ENCODE results near the gene FAM193A. TPM values are rescaled to one million over a fixed set of nuclear protein-coding genes. Genes with fewer than 3 reads are reported as not detected.
A peak's percentile ranks its signal among the peaks of the same experiment; 100 is the strongest.
"Not testable (repeated sequence)": the region's sequence is repeated elsewhere in the genome, so short reads cannot be mapped to it uniquely, and the experiment has no call there.

Gene FAM193A
- total RNA-seq, 1 donor from 2014 or later = 36.2 TPM

DNA sequence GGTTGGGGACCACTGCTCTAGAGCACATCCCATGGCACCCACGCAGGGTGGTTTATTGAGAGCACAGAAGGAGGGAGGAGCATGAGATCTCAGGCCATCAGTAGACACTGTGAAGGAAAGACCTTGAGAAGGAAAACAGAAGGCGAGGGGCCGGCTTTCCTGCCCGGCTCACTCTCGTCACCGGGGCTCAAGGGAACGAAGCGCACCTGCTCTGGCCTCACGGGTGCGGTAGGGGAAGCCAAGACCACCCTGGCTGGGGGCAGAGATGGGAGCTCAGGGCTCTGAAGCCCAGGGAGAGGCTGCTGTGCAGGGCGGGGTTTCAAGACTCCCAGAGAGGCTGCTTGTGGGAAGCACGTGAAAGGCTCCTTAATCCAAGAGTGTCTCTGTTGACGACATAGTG, 113.8 kb downstream of the FAM193A start:
- DNase-seq (ENCODE audit: low spot score) = peak; percentile 8

DNA sequence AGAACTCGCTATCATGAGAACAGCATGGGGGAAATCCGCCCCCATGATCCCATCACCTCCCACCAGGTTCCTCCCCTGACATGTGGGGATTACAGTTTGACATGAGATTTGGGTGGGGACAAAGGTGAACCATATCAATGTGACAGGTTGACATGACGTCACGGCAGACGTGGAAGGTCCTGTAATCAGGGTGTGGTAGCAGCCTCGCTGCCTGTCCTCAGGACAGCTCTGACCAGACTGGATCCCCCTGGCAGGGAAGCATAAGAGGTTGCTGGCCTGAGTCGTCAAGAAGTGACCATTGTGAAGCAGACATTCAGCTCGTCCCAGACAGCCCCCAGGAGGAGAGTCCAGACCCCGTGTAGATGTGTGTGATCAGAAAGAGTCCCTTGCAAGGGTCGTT, 115.1 kb downstream of the FAM193A start:
- peak; percentile 34 for DNase-seq (ENCODE audit: low spot score)

DNA sequence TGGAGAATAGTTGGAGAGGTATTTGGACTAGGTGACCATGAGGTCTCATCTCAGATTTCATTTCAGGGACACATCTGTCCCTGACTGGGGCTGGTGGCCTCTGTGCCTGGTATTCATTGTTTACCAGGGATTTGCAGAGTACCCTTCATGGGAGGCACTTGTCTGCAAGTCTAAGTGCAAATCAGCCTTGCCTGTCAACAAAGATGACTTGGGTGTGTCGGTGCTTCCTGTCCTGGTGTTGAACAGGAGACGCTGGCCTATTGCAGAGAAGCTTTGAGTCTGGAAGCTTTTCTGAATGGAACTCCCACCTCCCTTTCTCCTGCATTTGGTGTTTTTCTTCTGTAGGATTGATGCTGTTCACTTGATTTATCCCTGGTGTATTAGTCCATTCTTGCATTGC, 115.6 kb downstream of the FAM193A start:
- peak; percentile 18 for DNase-seq (ENCODE audit: low spot score)

DNA sequence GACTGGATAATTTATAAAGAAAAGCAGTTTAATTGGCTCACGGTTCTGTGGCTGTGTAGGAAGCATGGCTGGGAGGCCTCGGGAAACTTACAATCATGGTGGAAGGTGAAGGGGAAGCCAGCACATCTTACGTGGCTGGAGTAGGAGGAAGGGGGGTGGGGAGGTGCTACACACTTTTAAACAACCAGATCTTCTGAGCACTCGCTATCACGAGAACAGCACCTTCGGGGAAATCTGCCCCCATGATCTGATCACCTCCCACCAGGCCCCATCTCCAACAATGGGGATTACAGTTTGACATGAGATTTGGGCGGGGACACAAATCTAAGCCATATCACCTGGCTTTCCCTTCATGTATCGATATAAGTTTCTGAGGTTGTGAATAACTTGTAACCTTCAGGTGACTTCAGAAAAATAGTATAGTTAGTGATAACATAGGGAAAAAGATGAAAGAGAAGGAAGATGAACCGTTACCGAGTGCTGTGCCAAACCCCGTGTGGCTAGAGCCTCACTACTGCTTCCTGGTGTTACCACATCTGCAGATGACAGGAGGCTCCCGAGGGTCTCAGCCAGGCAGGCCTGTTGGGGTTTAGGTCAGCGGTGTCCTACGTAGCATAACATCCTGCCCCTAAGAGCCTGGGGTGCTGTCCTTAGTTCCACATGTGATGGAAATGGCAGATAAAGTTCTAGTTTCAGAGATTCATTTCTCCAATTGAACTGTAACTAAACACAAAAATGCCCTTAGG, 116.1 kb downstream of the FAM193A start:
- DNase-seq (ENCODE audit: low spot score) = peak; percentile 22

DNA sequence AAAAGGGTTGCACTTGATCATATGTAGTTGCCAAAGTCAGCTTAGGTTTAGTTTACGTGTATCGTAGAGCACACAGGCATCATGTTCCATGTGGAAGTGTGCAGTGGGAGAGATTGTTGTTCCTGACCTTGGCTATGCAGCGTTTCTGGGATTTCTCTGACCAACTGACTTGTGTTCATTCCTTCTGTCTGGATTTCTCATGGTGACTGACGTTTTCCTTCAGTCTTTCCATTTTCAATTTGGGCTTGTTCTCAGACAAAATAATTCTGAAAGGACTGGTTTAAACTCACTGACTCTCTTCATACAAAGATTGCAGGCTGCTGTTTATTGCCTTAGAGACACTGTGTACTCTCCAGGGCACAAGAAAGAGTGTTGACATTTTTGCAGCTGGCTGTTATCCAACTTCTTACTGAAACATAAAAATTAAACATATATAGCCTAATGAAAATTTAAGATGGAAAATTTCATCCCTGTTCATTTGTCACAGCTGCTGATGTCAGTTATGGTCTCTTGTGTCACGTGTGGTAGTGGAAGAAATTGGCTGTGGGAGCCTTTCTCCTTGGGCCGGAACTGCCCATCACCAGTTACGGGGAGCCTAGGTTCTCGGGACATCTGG, 124.3 kb downstream of the FAM193A start:
- no peak for DNase-seq (ENCODE audit: low spot score)

DNA sequence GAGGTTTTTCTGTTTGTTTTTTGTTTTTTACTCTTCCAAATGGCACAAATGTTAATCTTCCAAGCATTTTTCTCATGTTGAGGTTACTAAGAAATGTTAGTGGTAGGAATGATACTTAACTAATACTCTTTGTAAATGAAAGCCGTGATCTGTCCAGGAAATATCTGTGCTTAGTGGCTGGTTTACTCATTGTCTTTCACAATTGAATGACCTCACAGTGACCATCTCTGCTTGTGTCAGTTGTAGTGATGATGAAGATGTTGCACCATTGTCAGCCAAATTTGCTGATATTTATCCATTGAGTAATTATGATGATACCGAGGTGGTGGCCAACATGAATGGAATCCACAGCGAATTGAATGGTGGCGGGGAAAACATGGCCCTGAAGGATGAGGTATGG, 126.2 kb downstream of the FAM193A start:
- DNase-seq (ENCODE audit: low spot score) = no peak

DNA sequence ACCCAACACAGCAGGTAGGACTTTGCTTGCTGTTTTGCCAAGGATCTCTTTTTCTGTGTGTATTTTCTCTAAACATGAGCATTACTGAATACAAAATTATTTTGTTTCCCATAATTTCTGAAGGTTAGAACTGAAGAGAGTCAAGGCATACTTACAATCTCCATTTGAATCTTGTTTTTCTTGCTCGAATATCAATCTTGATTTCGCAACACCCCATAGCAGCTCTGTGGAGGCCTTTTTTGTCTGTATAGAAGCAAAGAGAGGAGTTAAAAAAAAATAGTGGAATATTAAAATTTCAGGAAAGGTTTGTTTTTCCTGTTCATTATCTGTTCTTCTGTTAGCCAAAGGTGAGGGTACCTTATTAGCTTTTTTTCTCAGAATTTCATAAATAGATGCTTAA, 126.8 kb downstream of the FAM193A start:
- DNase-seq (ENCODE audit: low spot score) = no peak

DNA sequence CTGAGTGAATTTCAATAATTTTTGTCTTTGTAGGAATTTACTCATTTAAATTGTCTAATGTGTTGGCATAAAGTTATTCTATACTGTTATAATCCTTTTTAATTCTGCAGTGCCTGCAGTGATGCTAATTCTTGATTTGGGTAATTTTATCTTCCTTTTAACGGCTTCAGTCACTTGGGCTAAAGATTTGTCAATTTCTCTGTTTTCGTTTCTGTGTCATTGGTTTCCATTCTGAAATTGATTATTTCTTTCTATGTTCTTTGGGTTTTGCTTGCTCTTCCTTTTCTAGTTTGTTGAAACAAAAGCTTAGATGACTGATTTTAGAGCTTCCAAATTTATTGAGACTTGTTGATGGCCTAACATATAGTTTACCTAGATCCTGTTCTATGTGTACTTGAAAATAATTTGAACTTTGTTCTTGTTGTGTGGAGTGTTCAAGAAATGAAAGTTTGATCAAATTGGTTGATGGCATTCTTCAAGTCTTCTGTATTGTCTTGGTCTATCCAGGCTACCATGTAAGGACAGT, 130.3 kb downstream of the FAM193A start:
- no peak for DNase-seq (ENCODE audit: low spot score)

DNA sequence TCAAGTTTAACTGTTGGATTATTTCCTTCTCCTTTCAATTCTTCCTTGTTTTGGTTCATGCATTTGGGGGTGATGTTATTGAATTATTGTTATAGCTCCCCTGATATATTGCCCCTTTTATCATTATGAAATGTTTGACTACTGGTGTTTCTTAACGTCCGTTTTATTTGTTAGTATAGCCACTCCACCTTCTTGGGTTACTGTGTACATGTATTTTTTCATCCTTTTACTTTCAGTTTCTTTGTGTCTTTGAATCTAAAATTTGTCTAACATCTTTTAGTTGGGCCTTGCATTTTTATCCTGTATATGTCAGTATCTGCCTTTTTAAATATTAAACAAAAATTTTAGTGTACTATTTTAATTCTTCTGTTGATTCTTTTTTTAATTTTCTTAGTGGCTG, 131.0 kb downstream of the FAM193A start:
- no peak for DNase-seq (ENCODE audit: low spot score)

DNA sequence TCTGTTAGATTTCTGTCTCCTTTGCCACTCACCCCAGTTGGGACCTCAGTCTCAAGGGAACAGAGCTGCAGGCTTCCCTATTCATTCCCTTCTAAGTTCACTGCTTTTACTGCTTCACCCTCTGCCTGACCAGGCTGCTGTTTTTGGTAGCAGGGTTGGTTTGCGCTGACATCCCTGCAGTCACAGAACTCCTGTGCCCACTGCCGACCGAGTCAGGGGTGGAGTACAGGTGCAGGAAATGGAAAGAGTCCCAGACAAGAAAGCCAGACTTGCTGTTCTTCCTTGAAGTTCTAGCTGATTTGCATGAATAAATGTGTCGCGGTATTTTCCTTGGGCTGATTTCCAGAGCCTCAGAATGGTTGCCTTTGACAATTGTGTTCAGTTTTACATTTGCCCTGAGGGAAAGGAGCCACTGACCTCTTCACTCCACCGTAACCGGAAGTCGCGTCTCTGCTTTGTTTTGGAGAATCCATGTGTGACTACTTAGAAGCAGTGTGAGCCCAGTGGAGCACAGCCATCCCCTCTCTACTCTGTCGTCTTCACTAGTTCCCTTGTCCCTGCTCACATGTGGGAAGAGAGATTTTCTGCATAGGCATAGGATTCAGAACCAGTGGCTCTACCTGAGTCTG, 134.9 kb downstream of the FAM193A start:
- DNase-seq (ENCODE audit: low spot score) = no peak

DNA sequence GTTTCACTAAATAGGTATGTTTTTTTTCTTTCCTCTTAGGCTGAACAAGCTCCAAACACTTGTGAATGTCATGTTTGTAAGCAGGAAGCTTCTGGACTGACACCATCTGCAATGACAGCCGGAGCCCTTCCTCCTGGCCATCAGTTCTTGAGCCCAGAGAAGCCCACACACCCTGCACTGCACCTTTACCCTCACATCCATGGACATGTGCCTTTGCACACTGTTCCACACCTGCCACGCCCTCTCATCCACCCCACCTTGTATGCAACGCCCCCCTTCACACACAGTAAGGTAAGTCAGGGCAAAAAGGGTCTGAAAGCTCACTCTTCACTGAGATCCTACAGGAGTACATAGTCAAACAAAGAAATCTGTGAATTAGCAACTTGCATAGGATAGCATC, 135.6 kb downstream of the FAM193A start:
- no peak for DNase-seq (ENCODE audit: low spot score)

DNA sequence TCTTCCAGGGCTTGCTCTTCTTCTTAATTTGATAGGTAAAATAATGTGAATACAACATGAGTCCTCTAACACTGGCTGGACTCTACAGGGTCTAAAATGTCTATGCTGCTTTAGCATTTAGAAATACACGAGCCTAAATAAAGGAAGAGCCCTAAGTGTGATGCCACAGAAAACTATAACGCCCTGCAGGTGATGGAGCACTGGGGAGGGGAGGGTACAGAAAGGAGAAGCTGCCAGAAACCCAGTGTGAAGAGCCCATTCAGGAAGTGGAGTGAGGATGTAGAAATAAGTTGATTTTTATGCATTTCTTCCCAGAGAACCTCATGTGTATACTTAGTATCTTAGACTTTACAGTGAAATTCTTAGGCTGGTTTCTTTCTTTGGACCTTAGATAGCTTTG, 136.3 kb downstream of the FAM193A start:
- no peak for DNase-seq (ENCODE audit: low spot score)

DNA sequence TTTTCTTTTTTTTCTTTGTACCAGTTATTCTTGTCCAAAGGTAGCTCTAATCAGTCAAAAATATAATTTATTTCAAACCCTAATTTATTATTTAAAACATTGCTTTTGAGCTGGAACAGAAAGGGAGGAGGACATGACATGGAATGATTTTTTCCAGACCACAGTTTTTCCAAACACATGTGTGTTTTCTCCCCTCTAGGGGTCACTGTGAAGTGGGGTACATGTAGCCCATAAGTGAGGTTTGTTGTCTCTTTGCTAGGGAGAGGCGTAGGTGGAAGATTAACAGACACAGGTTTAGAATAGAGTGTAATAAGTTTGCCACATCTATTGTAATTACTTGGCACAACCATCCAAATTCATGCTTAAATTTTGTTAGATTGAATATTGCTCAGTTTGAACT, 136.7 kb downstream of the FAM193A start:
- DNase-seq (ENCODE audit: low spot score) = no peak

DNA sequence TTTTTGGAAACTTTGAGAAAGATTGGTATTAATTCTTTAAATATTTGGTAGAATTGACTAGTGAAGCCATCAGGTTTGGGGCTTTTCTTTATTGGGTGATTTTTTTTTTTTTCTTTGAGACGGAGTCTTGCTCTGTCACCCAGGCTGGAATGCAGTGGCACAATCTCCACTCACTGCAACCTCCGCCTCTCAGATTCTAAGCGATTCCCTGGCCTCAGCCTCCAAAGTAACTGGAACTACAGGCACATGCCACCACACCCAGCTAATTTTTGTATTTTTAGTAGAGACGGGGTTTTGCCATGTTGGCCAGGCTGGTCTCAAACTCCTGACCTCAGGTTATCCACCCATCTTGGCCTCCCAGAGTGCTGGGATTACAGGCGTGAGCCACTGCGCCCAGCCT, 143.3 kb downstream of the FAM193A start:
- not testable (repeated sequence) for DNase-seq (ENCODE audit: low spot score)

DNA sequence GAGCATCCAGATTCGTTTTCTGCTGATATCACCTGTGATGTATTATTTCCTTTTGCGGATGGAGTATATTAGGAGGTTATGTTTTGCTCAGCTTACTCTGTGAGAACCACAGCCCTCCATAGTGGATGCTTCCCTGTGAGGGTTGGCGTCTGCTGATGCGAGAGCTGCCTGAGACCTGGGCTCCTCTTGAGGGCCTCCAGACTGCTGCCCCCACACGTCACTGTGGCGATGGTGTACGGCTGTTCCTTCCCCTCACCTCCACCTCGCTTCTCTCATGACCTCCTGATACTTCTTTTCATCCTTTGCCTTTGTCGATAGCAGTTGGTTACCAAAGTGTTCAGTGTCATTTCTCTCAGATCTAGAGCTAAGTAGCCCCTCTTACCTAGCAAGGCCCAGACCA, 148.0 kb downstream of the FAM193A start:
- no peak for DNase-seq (ENCODE audit: low spot score)

DNA sequence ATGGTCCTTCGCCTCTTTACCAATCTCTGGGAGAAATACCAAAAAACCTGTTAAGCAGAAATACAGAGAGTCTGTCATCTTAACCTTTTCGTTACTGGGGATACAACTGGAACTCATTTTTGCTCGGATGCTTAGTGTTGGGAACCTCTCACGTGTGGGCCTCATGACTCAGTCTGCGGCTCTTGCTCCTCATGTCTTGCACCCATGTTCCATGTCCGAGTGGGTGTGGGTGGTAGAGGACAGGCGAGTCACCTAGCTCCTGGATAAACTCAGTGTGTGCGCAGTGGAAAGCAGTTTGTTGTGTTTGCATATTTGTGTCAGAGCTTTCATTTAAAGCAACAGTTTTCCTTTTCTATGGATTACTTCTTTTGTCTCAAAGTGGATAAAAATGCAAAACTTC, 149.1 kb downstream of the FAM193A start:
- no peak for DNase-seq (ENCODE audit: low spot score)

DNA sequence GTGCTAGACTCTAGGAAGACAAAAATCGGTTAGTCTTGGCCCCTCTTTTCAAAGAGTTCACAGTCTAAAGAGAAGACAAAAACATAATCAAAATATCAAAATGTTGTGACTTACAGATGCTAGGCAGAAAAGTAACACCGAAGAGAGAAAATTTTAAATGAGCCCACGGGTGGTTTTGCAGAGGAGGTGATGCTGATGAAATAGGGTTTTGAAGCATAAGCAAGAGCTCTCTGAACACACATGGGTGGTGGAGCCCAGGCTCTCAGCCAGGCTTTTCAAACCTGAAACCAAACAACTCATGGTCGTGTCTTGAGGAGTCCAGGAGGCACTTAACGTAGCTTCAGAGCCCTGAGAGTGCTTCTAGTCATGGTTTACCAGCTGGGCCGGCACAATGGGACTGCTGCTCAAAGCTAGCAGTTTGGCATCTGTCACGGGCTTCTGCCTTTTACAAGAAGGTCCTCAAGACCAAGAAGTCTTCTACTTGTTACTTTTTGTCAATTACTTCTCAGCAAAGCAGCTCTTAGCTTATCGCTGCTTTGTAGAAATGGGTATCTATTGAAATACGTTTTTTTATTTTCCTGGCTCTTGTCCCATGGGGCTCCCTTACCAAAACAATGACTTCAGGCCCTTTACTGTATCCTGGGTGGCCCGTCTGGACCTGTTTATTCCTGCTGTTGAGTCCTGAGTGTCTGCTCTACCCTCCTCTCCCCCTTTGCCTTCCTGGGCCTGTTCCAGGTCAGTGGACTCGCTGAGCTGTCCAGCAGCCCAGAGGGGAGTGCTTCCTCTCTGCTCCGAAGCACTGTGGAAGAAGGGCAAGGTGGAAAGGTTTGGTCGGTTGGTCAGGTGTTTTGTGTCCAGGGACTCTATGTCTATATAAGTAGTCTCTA, 150.2 kb downstream of the FAM193A start:
- DNase-seq (ENCODE audit: low spot score) = no peak

DNA sequence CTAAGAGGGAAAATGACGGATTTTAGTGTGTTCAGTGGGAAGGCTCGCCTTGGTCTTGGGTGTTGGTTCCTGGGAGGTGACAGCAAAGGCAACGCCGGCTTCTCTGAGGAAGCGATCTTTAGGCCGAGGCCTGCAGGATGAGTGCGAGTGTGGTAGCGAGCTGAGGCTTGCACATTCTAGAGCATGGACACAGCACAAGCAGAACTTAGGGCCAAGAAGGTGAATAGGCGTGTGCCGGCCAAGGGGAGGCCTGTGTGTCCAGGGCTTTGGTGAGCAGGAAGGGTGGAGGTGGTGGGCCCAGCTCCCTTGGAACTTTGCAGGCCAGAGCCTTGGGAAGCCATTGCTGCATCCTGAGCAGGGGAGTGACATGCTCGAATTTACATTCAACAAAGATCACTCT, 151.8 kb downstream of the FAM193A start:
- no peak for DNase-seq (ENCODE audit: low spot score)

DNA sequence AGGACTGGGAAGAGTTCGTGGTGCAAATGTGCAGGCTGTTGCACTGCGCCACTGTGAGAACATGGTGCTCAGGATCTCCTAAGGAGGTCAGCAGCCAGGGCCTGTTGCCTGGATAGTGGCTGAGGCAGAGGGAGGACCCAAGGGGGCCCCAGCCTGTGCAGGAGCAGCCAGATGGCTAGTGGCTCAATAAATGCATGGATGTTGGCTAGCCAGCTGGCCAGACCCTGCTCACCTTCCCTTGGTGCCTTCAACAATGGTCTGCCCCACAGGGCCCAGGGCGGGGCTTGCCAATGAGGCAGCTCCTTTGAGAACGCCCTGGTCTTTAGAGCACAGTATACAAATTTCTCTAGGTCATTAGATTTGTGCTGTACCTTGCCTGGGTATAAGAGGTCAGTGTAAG, 152.2 kb downstream of the FAM193A start:
- DNase-seq (ENCODE audit: low spot score) = no peak

DNA sequence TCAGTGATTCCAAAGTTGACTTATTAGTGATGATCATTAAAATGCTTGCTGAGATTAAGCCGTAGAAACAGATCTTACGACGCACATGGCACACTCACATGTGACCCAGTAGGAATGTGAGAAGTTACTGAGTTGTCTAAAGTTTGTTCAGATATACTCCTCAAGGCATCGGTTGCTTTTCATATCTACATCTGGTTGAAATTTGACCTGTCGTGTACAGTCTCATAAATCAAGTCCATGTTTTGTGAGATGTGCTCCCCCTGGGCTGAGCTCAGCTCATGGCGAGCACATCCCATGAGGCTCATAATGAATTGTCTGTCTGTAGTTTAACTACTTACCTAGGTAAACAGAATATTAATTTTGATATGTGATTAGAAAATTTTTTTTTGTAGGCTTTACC, 152.7 kb downstream of the FAM193A start:
- no peak for DNase-seq (ENCODE audit: low spot score)

DNA sequence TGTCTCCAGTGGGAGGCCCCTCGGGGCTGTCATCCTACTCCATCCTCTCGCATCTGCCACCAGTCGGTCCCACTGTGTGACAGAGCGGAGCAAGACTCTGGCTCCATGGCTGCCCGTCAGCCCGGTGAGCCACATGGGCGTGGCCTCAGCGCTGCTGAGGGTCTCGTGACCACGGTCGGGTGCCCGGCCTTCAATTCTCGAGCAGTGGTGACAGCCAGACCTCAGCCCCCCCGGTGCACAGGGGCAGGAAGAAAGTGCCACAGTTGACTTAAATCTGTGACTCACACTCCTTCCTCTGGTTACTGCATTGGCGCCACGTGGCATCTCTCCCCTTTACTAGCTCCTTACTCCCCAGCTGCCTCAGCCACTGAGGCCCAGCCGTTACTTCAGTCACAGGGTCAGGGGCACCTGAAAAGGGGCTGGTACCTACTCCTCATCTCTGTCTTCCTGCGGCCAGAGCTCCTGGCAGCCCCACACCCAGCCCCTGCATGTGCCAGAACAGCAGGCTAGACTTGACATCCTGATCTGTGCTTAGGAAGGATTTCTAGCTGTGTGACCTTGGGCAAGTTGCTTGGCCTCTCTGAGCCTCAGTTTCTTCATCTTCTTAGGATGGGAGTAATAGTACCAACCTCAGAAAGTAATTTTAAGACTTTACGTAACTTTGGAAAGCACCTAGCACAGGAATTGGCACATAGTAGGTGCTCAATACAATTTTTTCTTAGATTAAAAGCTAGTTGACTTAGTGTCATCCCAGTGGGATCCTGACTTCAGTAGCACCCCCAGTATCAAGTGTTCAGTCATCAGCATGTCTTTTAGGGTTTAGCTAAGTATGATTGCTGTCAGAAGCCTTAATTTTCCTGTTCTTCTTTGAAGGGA, 153.6 kb downstream of the FAM193A start:
- DNase-seq (ENCODE audit: low spot score) = no peak

Measured in ureter (tissue), 1 donor.